ENCODE data around the gene FPGS. TPM values are rescaled to one million over a fixed set of nuclear protein-coding genes. Genes with fewer than 3 reads are reported as not detected.
A peak's percentile ranks its signal among the peaks of the same experiment; 100 is the strongest.

Gene FPGS
- total RNA-seq, 1 experiment from 2014 or later, result 81.7 TPM

- TF ChIP-seq AFF4 (CRISPR knock-in tag; IDR thresholded peaks at IDR 0.05; ENCODE audit: borderline replicate concordance), result no peak
- no peak for TF ChIP-seq ZMAT4 (CRISPR knock-in tag; IDR thresholded peaks at IDR 0.05)
- TF ChIP-seq FOXP4 (CRISPR knock-in tag; IDR thresholded peaks at IDR 0.05), result peak; percentile 95
- no peak for TF ChIP-seq CDX4 (CRISPR knock-in tag; IDR thresholded peaks at IDR 0.05; ENCODE audit: borderline replicate concordance)
- TF ChIP-seq NR2C2 (CRISPR knock-in tag; IDR thresholded peaks at IDR 0.05), result no peak
- TF ChIP-seq SP1 (CRISPR knock-in tag; conservative IDR thresholded peaks at IDR 0.05), result peak; percentile 93
- TF ChIP-seq ZNF396 (CRISPR knock-in tag; IDR thresholded peaks at IDR 0.05; ENCODE audit: borderline replicate concordance), result no peak
- TF ChIP-seq OVOL2 (CRISPR knock-in tag; IDR thresholded peaks at IDR 0.05; ENCODE audit: borderline replicate concordance), result no peak
- TF ChIP-seq ATF3 (CRISPR knock-in tag; conservative IDR thresholded peaks at IDR 0.05), result no peak
- TF ChIP-seq ATF6 (CRISPR knock-in tag; IDR thresholded peaks at IDR 0.05), result peak; percentile 25; the same call in 1 of the 2 replicates
- no peak for TF ChIP-seq ZNF532 (CRISPR knock-in tag; IDR thresholded peaks at IDR 0.05; ENCODE audit: borderline replicate concordance)
- TF ChIP-seq NR3C1 (CRISPR knock-in tag; conservative IDR thresholded peaks at IDR 0.05; ENCODE audit: low read depth), result no peak
- TF ChIP-seq ZBTB21 (CRISPR knock-in tag; IDR thresholded peaks at IDR 0.05; ENCODE audit: borderline replicate concordance), result no peak
- TF ChIP-seq RELA (CRISPR knock-in tag; IDR thresholded peaks at IDR 0.05; ENCODE audit: borderline replicate concordance), result peak; percentile 51; the same call in 1 of the 2 replicates
- TF ChIP-seq GTF2I (CRISPR knock-in tag; conservative IDR thresholded peaks at IDR 0.05), result no peak
- peak; percentile 89 for TF ChIP-seq MYBL2 (CRISPR knock-in tag; IDR thresholded peaks at IDR 0.05)
- TF ChIP-seq TCF7 (CRISPR knock-in tag; IDR thresholded peaks at IDR 0.05; ENCODE audit: low read depth), result no peak
- no peak for TF ChIP-seq ATF1 (CRISPR knock-in tag; IDR thresholded peaks at IDR 0.05)
- no peak for TF ChIP-seq ZNF281 (CRISPR knock-in tag; IDR thresholded peaks at IDR 0.05)
Observed at GRCh38 chr9:127802576-127803443, at the start of gene FPGS (continued).

Measured in WTC11 (cell line).